Measurements from ENCODE around the gene TAMALIN. TPM values are rescaled to one million over a fixed set of nuclear protein-coding genes. Genes with fewer than 3 reads are reported as not detected.

Gene TAMALIN
- polyA plus RNA-seq, 1 donor, result 20.7 TPM

DNA sequence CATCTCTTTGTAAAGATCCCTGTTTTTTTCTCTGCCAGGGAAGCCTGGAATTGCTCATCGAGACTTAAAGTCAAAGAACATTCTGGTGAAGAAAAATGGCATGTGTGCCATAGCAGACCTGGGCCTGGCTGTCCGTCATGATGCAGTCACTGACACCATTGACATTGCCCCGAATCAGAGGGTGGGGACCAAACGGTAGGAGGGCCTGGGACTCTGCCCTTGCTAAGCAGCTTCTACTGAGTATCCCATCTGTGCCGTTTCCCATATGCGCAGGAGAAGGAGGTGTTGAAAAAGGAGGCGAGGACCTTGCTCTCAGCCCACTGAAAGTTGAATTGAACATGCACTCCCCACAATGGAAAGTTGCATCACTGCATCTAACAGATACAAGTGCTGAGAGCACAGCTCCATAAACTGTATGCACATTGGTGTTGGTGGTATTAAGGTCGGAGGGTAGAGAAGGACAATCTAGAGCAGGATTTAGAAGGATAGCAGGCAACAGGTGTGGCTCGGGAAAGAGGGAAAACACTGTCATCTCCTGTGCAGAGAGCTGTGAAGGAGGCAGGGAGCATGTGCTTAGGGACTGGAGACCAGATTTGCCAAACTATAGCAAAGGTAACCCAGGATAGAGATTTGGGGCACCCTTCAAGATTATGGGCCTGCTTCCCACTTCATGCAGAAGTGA lies 21.5 kb upstream of the TAMALIN start:
- no peak for DNase-seq

DNA sequence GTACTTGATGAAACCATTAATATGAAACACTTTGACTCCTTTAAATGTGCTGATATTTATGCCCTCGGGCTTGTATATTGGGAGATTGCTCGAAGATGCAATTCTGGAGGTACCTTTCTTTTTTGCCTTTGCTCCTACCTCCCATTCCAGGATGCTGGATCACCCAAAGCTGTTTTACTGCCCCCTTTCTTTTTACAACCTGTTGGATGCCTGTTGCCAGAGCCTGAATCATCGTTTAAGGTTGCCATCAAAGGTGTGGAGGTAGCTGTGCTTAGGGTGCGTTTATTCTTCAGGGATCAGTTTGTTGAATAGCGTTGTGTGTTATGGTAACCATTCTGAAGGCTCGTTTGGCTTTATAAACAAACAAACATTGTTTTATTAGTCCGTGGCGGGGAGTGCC lies 19.9 kb upstream of the TAMALIN start:
- DNase-seq, result no peak

GRCh38 chr12:51992246-51992645 lies 14.5 kb upstream of the TAMALIN start:
- DNase-seq, result no peak

DNA sequence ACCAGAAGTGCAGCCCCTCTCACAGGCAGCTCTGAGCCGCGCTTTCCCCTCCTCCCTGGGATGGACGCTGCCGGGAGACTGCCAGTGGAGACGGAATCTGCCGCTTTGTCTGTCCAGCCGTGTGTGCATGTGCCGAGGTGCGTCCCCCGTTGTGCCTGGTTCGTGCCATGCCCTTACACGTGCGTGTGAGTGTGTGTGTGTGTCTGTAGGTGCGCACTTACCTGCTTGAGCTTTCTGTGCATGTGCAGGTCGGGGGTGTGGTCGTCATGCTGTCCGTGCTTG lies 12.3 kb upstream of the TAMALIN start:
- no peak for DNase-seq

GRCh38 chr12:51994959-51995358 lies 11.8 kb upstream of the TAMALIN start:
- DNase-seq, result no peak

DNA sequence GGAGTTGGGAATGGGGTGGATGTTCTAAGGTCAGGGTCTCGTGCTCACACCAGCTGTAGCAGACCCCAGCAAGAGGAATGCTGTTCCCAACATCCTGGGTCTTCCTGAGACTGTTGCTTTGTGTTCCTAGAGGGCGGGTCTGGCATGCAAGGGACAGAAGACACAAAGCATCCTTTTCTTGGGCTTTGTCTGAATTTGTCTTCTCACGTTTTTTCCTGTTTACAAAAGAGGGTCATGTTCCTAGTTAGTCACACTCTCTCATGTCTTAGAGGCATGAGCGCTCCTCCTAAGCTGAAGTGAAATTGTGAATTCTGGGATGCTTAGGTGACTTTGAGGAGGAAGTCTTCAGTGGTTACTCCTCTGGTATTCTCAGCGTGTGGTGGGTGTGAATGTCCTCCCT lies 9.6 kb upstream of the TAMALIN start:
- no peak for DNase-seq

DNA sequence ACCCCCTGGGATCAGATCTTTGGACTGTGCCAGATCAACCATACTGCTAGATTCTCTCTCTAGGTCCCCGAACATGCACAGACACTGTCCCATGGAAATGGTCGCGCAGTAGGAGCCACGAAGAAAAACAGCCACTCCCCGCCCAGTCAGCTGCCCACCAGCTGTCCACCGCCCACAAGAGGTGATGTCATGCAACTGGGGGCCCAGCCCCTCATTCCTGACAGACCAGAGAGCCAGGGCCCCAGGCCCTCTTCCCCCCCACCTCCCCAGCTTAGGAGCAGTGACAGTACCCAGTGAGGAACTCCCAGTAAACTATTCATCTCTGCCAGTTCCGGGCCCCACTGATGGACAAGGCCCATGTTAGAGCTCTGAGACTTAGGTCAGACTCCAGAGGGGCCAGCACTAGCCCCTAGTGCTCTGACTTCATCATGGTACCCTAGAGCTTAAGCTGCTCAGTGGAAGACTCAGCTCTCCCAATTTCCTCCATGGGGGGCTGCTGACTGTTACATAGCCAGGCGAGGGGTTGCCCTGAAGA lies 3.7 kb upstream of the TAMALIN start:
- DNase-seq, result no peak

DNA sequence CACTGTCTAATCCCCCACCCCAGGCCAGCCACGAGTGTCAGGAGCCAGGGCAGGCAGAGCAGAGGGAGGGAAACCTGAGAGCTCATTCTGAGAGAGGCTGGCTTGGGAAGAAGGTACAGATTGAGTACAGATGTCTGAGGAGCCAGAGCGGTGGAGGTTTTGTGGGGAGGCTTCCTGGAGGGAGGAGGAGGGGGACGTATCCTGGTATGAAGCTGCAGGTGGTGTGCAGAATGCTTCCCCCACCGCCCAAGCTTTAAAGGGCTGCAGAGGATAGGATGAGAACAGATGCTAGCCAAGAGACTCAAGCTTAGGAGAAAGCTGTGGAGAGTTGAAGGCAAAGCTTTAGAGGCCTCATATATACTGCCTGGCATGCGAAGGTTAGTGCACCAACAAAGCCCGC lies 3.2 kb upstream of the TAMALIN start:
- DNase-seq, result no peak

DNA sequence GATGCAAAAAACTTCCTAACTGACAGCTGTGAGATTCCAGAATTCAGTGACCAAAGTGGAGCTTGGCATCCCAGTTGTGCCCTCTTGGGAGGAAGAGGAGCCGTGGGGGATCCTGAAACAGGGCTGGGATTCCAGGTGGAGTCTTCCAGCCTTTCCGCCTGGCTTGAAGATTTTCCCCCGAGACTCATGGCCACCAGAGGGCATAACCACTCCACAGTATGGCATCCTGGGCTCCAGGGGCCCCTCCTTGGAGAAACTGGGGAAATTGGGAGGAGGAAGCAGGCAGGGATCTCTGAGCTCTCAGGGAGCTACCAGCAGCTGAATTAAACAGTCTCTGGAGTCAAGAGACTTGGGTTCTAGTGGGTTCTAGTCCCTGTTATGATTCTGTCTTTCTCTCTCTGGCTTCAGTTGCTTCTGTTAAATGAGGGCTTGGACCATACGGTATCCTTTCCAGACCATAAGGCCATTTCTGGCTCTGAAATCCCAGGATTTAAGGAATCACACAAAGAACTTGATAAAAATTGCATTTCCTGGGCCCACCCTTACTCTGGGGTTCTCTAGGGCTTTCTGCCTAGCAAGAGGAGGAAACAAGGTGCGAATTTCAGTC lies 2.6 kb upstream of the TAMALIN start:
- no peak for DNase-seq

GRCh38 chr12:52005218-52005902 lies 1.4 kb upstream of the TAMALIN start:
- no peak for DNase-seq

DNA sequence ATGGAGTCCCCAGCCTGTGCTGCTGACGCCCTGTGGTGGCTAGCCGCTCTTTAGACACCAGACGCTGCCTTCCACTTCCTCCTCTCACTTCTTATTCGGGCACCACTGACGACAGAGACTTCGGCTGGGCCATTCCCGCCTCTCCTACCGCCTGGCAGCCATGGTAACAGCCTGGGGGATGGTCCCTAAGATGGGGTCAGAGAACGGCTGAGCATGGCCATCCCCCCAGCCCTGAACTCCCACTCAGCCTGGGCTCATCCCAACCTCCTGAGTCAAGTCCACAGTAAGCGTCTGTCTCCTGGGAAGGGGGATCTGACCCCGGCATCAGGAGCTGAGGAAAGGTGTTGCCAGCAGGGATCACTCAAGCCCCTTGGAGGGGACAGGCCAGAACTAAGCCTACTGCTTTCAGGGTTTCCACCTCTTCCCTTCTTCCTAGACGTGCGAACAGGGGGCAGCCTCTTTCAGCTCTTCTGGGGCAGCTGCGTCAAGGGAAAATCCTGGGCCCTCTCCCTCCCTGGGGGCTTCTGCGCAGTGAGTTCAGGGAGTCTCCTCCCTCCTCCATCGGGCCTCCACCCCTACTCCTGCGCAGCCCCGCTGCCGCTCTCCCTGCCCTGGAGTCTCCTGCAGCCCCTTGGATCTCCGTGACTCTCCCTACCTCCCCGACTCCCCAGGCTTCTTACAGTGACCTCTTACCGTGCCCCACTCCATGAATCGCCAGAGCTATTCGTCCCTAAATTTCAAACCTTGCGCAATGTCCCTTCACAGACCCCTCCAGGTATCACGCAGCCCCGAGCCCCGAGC lies 643 bp upstream of the TAMALIN start:
- no peak for DNase-seq

DNA sequence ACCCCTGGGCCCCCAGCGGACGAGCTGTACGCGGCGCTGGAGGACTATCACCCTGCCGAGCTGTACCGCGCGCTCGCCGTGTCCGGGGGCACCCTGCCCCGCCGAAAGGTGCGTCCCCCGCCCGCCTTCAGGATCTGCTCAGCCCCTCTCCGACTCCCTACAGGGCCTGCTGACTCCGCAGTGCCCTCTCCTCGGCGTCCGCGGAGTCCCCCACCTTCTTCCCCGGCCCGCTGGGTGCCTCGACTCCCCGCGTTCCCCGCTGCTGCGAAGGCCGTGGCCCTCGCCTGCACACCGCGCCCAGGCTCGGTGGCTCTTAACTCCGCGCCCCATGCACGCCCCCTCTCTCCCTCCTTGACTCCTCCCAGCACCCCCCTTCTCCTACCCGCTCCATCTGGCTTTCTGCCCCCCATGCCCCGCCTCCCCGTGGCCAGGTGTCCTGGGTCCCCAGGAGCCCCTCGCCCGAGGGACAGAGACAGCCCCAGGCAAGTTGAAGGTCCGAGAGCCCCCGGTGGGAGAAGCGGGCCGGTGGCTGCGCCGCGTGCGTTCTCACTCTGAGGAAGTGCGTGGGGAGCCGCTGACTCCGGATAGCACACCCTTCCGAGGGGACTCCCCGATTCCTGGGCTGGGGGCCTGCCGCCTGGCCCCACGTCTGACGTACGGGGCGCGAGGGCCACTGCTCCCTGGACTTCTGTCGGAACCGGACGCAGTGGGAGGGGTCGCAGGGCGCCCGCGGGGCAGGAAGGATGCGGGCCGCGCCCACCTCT lies 594 bp downstream of the TAMALIN start:
- DNase-seq, result peak; percentile 54

GRCh38 chr12:52007982-52008510 lies 1.3 kb downstream of the TAMALIN start:
- no peak for DNase-seq

GRCh38 chr12:52009081-52009751 lies 2.5 kb downstream of the TAMALIN start:
- DNase-seq, result no peak

- peak; percentile 95 for DNase-seq
Measured at GRCh38 chr12:52010152-52010622, 3.4 kb downstream of the TAMALIN start.

GRCh38 chr12:52010692-52011601 lies 4.2 kb downstream of the TAMALIN start:
- DNase-seq, result no peak

DNA sequence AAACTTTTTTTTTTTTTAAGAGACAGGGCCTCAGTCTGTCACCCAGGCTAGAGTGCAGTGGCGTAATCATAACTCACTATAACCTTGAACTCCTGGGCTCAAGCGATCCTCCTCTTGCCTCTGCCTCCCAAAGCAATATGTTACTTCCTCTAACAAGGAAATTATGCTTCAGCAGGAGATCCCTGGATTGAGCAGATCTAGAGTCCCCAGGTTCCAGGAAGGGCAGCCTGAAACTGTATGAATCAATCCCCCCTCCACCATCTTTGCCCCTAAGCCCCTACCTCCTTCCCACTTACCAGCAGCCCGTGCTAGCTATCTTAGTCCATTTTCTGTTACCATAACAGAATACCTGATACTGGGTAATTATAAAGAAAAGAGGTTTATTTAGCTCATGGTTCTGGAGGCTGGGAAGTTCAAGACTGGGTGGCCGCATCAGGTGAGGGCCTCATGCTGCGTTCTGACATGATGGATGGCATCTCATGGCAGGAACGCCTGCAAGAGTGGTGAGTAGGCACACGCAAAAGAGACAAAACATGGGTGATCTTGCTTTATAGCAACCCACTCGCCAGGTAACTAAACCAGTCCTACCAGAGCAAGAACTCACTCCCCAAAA lies 5.0 kb downstream of the TAMALIN start:
- DNase-seq, result no peak

GRCh38 chr12:52013626-52014310 lies 7.0 kb downstream of the TAMALIN start:
- DNase-seq, result no peak

Data from hindlimb muscle (tissue), 1 donor.